AG09319 (cell line): ENCODE measurements around the gene IFI27L1.

Source experiments
- DNase-seq: peaks from one replicate; pipeline ENCODE4 v3.0.0-alpha.2; 2010; ENCODE audit warnings: low read depth; ENCODE audit errors: extremely low read depth
- CTCF ChIP-seq: IDR thresholded peaks from 2 replicates; pipeline ENCODE4 v1.5.1; 2011; ENCODE audit warnings: low read depth, mild to moderate bottlenecking, inconsistent platforms, low read length, moderate library complexity

Gene IFI27L1

GRCh38 chr14:94099006-94099405, 17.9 kb downstream of the IFI27L1 start:
- no peak for DNase-seq
- no peak for TF ChIP-seq CTCF

DNA sequence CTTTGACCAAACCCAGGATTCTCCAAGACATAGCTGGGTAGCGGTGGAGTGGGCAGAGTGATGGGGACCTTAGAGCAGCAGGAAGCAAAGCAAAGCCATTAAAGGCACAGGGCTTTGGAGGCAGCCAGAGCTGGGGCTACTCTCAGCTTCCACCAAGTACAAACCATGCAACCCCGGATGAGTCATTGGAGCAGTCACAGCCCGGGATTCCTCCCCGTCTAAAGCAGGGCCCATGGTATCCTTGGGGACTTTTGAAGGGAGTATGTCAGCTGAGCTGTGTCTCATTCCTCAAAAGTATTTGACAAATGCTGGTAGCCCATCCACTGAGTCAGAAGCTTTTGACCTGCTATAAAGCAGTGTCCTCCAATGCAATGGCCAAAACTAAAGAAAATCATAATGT, 19.7 kb downstream of the IFI27L1 start:
- no peak for TF ChIP-seq CTCF
- no peak for DNase-seq

DNA sequence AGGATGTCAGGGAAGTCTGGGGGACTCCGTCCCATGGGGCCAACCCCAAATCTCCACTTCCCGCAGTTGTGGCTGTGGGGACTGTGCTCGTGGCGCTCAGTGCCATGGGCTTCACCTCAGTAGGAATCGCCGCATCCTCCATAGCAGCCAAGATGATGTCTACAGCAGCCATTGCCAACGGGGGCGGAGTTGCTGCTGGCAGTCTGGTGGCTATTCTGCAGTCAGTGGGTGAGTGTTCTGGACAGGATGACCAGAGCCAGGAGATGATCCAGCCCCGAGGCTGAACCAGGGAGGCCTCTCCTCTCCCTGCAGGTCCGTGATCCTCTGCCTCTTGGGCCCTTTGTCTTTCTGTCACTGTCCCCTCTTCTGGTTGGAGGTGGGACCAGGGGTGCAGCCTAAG, 20.6 kb downstream of the IFI27L1 start:
- DNase-seq: no peak
- TF ChIP-seq CTCF: no peak

DNA sequence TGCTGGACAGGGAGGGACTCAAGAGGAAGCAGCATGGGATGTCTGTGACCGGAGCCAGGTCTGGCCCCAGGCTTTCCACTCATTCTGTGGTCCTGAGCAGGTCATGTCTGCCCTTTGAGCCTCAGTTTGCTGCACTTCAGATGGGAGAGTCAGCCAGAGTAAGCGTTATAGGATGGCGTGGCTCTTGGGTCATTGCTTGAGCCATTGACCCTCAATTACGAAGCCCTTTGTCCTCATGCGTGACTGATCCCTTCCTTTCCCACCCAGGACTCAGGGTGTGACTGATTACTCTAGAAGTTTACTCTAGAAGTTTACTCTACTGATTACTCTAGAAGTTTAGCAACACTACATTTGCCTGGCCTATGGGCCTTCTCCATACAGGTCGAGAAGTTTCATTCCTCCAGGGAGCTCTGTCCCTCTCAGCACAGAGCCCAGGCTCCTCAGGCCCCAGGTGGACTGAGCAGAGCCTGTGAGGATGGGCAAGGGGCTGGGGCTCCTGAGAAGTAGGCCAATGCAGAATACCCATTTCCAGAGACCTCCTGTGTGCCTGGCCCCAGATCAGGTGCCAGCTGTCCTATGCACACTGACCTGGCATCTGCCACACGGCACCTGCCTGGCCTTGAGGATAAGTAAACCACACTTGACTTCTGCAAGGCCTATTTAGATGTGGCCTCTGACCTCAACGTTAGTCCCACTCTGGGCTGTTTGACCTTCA, 21.8 kb downstream of the IFI27L1 start:
- DNase-seq: no peak

DNA sequence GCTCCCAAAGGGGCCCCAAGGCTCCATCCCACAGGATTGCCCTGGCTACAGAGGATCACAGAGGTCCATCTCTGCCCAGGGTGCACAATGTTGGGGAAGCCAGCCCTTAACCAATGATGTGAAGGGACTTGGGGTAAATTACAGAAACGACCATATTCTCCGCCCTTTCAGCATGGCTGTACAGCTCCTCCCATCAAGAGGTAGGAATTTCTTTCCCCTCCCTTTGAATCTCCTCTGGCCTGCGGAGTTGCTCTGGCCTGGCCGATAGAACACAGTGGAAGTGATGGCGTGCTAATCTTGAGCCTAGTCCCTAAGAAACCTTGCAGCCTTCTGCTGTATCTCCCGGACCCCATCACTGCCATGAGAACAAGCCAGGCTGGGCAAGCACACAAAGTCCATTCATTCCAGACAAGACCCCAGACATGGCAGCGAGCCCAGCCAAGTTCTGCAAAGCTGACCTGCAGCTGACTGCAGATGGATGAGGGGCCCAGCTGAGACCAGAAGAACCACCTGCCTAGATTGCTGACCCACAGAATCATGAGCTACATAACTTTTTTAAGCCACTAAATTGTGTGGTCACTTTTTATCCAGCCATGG, 22.5 kb downstream of the IFI27L1 start:
- no peak for DNase-seq
- no peak for TF ChIP-seq CTCF

More for the DNA sequence above, 21.8 kb downstream of the IFI27L1 start:
- TF ChIP-seq CTCF: no peak

GRCh38 chr14:94104731-94105130, 23.6 kb downstream of the IFI27L1 start:
- DNase-seq: no peak
- TF ChIP-seq CTCF: no peak

DNA sequence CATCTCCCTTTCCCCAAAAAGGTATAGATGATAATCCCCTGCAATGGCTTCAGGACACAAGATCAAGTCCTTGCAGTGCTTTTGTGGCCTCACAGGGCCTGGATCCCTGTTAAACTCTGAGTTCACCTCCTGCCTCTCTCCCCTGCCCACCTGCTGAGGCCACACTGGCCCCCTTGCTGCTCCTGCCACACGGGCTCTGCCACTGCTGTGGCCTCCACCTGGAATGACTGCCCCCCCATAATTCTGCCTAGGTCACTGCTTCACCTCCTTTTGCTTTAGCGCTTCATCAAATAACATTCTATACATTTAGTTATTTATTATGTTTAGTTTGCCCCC, 28.8 kb downstream of the IFI27L1 start:
- no peak for DNase-seq
- no peak for TF ChIP-seq CTCF
